ENCODE data around the gene KLF6.

Gene KLF6

GRCh38 chr10:3830946-3831345 lies 45.9 kb upstream of the KLF6 start:
- DNase-seq: no peak
- no peak overlapping the region for H3K4me3 Mint-ChIP-seq
- H3K4me1 Mint-ChIP-seq: peaks cover 38% of the 10 kb centered on the region
- TF ChIP-seq, protein P1, sequence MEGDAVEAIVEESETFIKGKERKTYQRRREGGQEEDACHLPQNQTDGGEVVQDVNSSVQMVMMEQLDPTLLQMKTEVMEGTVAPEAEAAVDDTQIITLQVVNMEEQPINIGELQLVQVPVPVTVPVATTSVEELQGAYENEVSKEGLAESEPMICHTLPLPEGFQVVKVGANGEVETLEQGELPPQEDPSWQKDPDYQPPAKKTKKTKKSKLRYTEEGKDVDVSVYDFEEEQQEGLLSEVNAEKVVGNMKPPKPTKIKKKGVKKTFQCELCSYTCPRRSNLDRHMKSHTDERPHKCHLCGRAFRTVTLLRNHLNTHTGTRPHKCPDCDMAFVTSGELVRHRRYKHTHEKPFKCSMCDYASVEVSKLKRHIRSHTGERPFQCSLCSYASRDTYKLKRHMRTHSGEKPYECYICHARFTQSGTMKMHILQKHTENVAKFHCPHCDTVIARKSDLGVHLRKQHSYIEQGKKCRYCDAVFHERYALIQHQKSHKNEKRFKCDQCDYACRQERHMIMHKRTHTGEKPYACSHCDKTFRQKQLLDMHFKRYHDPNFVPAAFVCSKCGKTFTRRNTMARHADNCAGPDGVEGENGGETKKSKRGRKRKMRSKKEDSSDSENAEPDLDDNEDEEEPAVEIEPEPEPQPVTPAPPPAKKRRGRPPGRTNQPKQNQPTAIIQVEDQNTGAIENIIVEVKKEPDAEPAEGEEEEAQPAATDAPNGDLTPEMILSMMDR (IDR thresholded peaks at IDR 0.05): no peak
- peaks cover 7% of the 10 kb centered on the region for H3K27me3 Mint-ChIP-seq (ENCODE audit: low read depth, poor library complexity)
- H3K27ac Mint-ChIP-seq: no peak overlapping the region
- no peaks in the 10 kb centered on the region for H3K9me3 Mint-ChIP-seq
- H3K36me3 Mint-ChIP-seq (ENCODE audit: low read depth): no peaks in the 10 kb centered on the region

GRCh38 chr10:3829156-3830050 lies 44.4 kb upstream of the KLF6 start:
- H3K36me3 Mint-ChIP-seq (ENCODE audit: low read depth): no peaks in the 10 kb centered on the region
- no peaks in the 10 kb centered on the region for H3K9me3 Mint-ChIP-seq
- TF ChIP-seq, protein P1 (IDR thresholded peaks at IDR 0.05): no peak
- no peak overlapping the region for H3K4me3 Mint-ChIP-seq
- DNase-seq: no peak
- peaks cover 4% of the 10 kb centered on the region for H3K27me3 Mint-ChIP-seq (ENCODE audit: low read depth, poor library complexity)
- no peak overlapping the region for H3K27ac Mint-ChIP-seq
- H3K4me1 Mint-ChIP-seq: peaks cover 46% of the 10 kb centered on the region

- peaks cover 4% of the 10 kb centered on the region for H3K27me3 Mint-ChIP-seq (ENCODE audit: low read depth, poor library complexity)
- TF ChIP-seq, protein P1 (IDR thresholded peaks at IDR 0.05): no peak
- H3K9me3 Mint-ChIP-seq: no peaks in the 10 kb centered on the region
- H3K36me3 Mint-ChIP-seq (ENCODE audit: low read depth): no peaks in the 10 kb centered on the region
- H3K27ac Mint-ChIP-seq: peak overlapping the region; percentile 1
- H3K4me3 Mint-ChIP-seq: no peak overlapping the region
- H3K4me1 Mint-ChIP-seq: peaks cover 46% of the 10 kb centered on the region
- no peak for DNase-seq
Measured at GRCh38 chr10:3828404-3829155, 43.6 kb upstream of the KLF6 start.

DNA sequence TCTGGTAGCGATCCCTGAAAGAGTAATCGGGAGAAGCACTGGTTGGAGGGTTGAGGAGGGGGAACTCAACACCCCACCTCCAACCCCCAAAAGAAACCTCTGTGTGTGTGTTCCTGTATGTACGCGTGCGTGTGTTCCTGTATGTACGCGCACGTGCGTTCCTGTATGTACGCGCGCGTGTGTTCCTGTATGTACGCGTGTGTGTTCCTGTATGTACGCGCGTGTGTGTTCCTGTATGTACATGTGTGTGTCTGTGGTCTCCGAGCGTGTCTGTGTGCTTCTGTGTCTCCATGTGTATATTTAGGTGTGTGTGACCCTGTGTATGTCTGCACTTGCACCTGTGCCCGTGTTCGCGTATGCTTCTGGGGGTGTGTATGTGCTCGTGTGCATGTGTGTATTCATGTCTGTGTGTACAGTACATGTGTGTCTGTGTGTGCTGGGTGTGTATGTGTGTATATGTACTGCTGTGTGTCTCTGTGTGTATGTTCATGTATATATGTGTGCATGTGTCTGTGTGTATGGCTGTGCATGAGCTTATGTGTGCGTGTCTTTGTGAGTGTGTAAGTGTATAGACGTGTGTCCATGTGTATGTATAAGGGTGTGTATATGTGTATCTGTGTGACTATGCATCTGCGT lies 42.9 kb upstream of the KLF6 start:
- Mint-ChIP-seq H3K27me3 (ENCODE audit: low read depth, poor library complexity) (peaks cover 4% of the 10 kb centered on the region), H3K9me3 (no peaks in the 10 kb centered on the region), H3K36me3 (ENCODE audit: low read depth) (no peaks in the 10 kb centered on the region), H3K27ac (no peak overlapping the region), H3K4me3 (no peak overlapping the region), H3K4me1 (peaks cover 46% of the 10 kb centered on the region)
- TF ChIP-seq, protein P1 (IDR thresholded peaks at IDR 0.05): no peak
- no peak for DNase-seq

DNA sequence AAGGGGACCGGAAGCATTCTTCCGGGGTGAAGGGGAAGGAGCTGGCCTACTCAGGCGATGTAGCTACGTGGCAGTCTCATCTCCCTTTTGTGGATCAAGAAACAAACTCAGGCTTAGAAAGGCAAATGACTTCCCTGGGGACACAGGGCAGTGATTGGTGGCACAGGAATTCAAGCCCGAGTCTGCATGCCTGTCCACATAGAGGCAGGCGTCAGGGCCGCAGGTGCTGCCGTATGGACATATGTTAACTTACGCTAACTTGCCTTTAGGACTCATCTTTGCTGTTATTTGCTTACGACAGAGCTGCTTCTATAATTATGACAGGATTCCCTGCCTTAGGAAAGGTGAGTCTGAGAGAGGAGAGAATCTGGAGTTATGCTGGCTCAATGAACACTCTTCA lies 42.3 kb upstream of the KLF6 start:
- DNase-seq: no peak
- Mint-ChIP-seq H3K36me3 (ENCODE audit: low read depth) (no peaks in the 10 kb centered on the region), H3K9me3 (no peaks in the 10 kb centered on the region), H3K4me1 (peaks cover 46% of the 10 kb centered on the region), H3K4me3 (no peak overlapping the region), H3K27ac (peak overlapping the region; percentile 44), H3K27me3 (ENCODE audit: low read depth, poor library complexity) (peaks cover 4% of the 10 kb centered on the region)
- TF ChIP-seq, protein P1 (IDR thresholded peaks at IDR 0.05): no peak

All from nephron progenitor cell (in vitro differentiated cells).